Measurements from ENCODE around the gene CARHSP1. TPM values are rescaled to one million over a fixed set of nuclear protein-coding genes. Genes with fewer than 3 reads are reported as not detected.
A peak's percentile ranks its signal among the peaks of the same experiment; 100 is the strongest.
"Not testable (repeated sequence)": the region's sequence is repeated elsewhere in the genome, so short reads cannot be mapped to it uniquely, and the experiment has no call there.

CARHSP1 gene
- total RNA-seq, result 10 to 100 TPM; 32.9 to 44.3 (median 41.8) TPM
- 33.2 TPM for total RNA-seq (2013)
- total RNA-seq, result 4.7 to 51.3 (median 24.6) reads per million in 29 experiments

DNA sequence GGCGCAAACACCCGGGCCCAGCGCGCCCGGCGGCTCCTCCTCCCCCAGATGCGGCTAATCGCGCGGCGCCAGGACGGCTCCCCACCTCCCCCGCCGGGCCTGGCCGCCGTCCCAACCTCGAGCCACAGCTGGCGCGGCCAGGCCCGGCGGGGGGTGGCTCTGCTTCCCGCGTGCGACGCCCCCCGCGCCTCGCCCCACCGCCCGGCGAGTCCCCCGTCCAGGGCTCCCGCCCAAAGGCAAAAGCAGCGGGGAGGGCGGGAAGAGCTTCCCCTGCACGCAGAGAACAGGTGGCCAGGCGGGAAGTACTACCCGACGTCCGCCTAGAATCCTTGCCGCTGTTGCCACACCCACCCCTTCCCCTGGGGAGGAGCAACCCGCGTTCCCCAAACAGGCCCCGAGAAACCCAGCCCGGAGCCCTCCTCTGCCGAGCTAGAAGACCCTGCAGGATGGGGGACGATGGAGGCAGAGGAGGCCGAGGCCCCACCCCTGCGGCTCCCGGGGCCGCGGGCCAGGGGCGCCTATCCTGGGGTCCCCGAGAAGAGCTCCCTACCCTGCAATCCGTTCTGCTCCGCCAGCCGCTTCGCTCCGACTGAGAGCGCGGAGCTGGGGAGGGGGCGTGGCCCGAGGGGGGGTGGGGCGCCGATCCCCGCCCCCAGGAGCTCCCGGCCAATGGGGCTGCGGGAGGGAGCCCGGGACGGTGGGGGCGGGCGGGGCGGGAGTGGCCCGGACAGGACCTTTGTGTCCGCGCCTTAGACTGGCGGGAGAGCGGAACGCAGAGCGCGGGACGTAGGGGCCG lies at the start of gene CARHSP1:
Gene CARHSP1 (minus strand): TSS at position 591 of the 796 bp plus-strand sequence. CDS start 9,678 bp downstream, outside the sequence.
- Mint-ChIP-seq H3K27ac (peak within 1 kb of the TSS; percentile 92), H3K4me3 (peak within 1 kb of the TSS; percentile 88 to 96 (median 91)), H3K9me3 (no peaks in the 10 kb centered on the region), H3K4me1 (peaks cover 52 to 54% (median 53%) of the 10 kb centered on the region in 3 donors), H3K27me3 (no peaks in the 10 kb centered on the region), H3K36me3 (no peaks in the 10 kb centered on the region)
- H3K27ac ChIP-seq (ENCODE audit: low read length), result peak within 1 kb of the TSS; percentile 47
- CTCF ChIA-PET, result interaction anchor here (0.5 to 1.5 kb wide), 10 partner anchors 9 to 241 kb away, joined by 3 to 27 read pairs (median 3); no protein-coding TSS in a partner anchor
- H3K4me1 ChIP-seq (ENCODE audit: control insufficient read depth in 1 of 2, extremely low read depth in 1 of 2, insufficient read depth in 2 of 2, low read length in 2 of 2), result peaks cover 24 to 62% of the 10 kb centered on the region in 2 experiments
- POLR2A ChIA-PET, result interaction anchor here (0.5 to 1.1 kb wide), 8 partner anchors 70 to 1254 kb away, joined by 3 to 6 read pairs (median 3); partner anchors contain the start of genes PMM2 (in 1 of the 2) and TMEM186 (in 1 of the 2)
- peak; percentile 44 to 88 (median 70) for DNase-seq
- H3K9me3 ChIP-seq, result no peaks in the 10 kb centered on the region
- ATAC-seq (replicated peaks in 1 of 4), result peak; percentile 75 to 79 (median 76)
- H3K4me3 ChIP-seq (ENCODE audit: control insufficient read depth in 1 of 2, extremely low read depth in 1 of 2, low read length in 1 of 2), result peak within 1 kb of the TSS; percentile 80 to 90
- no peaks in the 10 kb centered on the region for H3K27me3 ChIP-seq (replicated peaks in 1 of 2; ENCODE audit: control insufficient read depth in 2 of 2, extremely low read depth in 1 of 2, insufficient read depth in 2 of 2, low read length in 1 of 2)
- H3K36me3 ChIP-seq (ENCODE audit: control insufficient read depth in 2 of 2, extremely low read depth in 1 of 2, insufficient read depth in 1 of 2, low read length in 1 of 2), result peaks cover 0 to 4% of the 10 kb centered on the region in 2 donors
- under 1% methylated on average over 71 of the region's 83 CpGs for WGBS (ENCODE audit: insufficient coverage)

DNA sequence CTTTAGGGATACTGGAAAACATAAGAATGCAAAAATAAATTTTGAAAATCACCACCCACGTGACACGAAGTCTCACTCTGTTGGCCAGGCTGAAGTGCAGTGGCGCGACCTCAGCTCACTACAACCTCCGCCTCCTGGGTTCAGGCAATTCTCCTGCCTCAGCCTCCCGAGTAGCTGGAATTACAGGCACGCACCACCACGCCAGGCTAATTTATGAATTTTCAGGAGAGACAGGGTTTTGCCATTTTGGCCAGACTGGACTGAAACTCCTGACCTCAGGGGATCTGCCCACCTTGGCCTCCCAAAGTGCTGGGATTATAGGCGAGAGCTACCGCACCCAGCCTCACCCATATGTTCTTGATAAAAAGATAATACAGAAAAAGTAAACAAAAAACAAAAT lies 48.5 kb upstream of the CARHSP1 start:
- POLR2A ChIA-PET; H3K4me3 ChIP-seq (ENCODE audit: control insufficient read depth in 1 of 2, extremely low read depth in 1 of 2, low read length in 1 of 2); H3K4me3 Mint-ChIP-seq; ATAC-seq (replicated peaks in 1 of 4); H3K27me3 ChIP-seq (replicated peaks in 1 of 2; ENCODE audit: control insufficient read depth in 2 of 2, extremely low read depth in 1 of 2, insufficient read depth in 2 of 2, low read length in 1 of 2); H3K4me1 ChIP-seq (ENCODE audit: control insufficient read depth in 1 of 2, extremely low read depth in 1 of 2, insufficient read depth in 2 of 2, low read length in 2 of 2); H3K27ac Mint-ChIP-seq; H3K9me3 ChIP-seq; H3K9me3 Mint-ChIP-seq; H3K27me3 Mint-ChIP-seq; H3K27ac ChIP-seq (ENCODE audit: low read length); DNase-seq: not testable (repeated sequence)
- CTCF ChIA-PET, result interaction anchor here in 1 of 2 donors (0.6 kb wide), 1 partner anchor 15 kb away, joined by 3 read pairs; no protein-coding TSS in a partner anchor
- Mint-ChIP-seq H3K36me3 (peaks cover 62% of the 10 kb centered on the region), H3K4me1 (peaks cover 21 to 50% (median 35%) of the 10 kb centered on the region in 3 donors)
- 97% methylated on average over 8 of the region's 10 CpGs for WGBS (ENCODE audit: insufficient coverage)
- peaks cover 36 to 90% of the 10 kb centered on the region in 2 donors for H3K36me3 ChIP-seq (ENCODE audit: control insufficient read depth in 2 of 2, extremely low read depth in 1 of 2, insufficient read depth in 1 of 2, low read length in 1 of 2)

DNA sequence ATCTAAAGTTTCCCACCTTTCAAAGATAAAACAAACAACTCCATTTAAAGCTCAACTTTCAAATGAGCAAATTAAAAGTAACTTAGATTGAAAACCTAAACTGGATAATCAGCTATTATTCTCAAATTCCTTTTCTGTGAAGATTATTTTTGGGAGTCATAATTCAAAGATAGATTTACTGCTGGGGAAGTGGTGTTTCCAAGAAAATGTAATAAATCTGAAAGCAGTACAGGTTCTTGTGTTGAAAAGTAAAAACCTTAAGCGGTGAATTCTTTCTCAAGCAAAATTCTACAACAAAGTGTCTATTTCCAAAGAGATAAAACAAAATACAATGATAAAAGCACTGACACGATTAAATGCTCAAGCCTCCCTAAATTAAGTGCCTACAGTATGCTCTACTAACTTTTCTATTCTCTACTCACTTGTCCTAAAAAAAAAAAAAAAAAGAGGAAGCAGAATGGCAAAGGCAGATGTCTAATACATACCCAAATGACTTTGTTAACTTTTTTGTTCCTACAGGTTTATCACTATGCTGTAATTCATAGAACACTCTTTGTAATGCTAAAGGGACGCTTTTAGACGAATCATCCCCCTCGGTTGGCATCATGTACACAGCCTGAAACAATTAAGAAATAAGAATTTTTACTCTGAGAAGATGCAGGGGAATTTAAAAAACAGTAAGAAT lies 47.9 kb upstream of the CARHSP1 start:
- ChIA-PET CTCF (interaction anchor here (1.0 kb wide), 2 partner anchors 24 to 93 kb away, joined by 3 to 4 read pairs; no protein-coding TSS in a partner anchor), POLR2A (interaction anchor here in 1 of 2 donors (0.6 kb wide), 1 partner anchor 174 kb away, joined by 3 read pairs; the partner anchor contains the start of gene HAPSTR1)
- Histone ChIP-seq H3K9me3 (no peaks in the 10 kb centered on the region), H3K4me1 (ENCODE audit: control insufficient read depth in 1 of 2, extremely low read depth in 1 of 2, insufficient read depth in 2 of 2, low read length in 2 of 2) (peaks cover 0 to 10% of the 10 kb centered on the region in 2 experiments), H3K36me3 (ENCODE audit: control insufficient read depth in 2 of 2, extremely low read depth in 1 of 2, insufficient read depth in 1 of 2, low read length in 1 of 2) (peaks cover 36 to 90% of the 10 kb centered on the region in 2 donors), H3K27me3 (replicated peaks in 1 of 2; ENCODE audit: control insufficient read depth in 2 of 2, extremely low read depth in 1 of 2, insufficient read depth in 2 of 2, low read length in 1 of 2) (no peaks in the 10 kb centered on the region), H3K4me3 (ENCODE audit: control insufficient read depth in 1 of 2, extremely low read depth in 1 of 2, low read length in 1 of 2) (no peak overlapping the region), H3K27ac (ENCODE audit: low read length) (no peak overlapping the region)
- Mint-ChIP-seq H3K27ac (no peak overlapping the region), H3K27me3 (no peaks in the 10 kb centered on the region), H3K36me3 (peaks cover 63% of the 10 kb centered on the region), H3K4me1 (peaks cover 21 to 46% (median 34%) of the 10 kb centered on the region in 3 donors), H3K4me3 (no peak overlapping the region), H3K9me3 (no peaks in the 10 kb centered on the region)
- DNase-seq, result no peak
- no CpG with 5 or more reads among the region's 5 CpGs for WGBS (ENCODE audit: insufficient coverage)
- no peak for ATAC-seq (replicated peaks in 1 of 4)

DNA sequence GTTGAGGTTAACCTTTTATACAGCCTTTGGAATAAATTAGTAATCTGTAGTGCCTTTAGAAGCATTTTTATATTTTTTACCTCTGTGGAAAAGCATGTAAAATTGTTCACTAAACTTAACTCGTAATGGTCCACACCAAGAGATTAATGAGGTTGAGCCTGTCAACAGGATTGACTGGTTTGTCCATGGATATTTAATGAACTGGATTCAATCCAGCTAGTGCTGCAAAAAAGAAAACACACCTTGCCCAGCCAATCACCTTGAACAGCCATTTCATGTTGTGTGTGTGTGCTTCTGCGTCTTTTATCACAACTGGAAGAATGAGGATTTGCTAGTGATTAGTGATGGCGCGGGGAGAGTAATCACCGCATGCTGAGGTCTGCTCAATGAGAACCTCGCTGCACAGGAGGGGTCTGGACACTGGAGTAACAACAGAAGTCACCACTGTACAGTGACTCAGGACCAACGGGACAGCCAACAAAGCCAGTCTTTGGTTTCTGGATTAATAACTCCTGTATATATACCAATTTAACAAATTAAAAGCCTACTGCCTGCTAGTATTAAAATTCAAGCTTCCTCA lies 47.0 kb upstream of the CARHSP1 start:
- peaks cover 30 to 46% (median 34%) of the 10 kb centered on the region in 3 donors for H3K4me1 Mint-ChIP-seq
- Histone ChIP-seq H3K36me3 (ENCODE audit: control insufficient read depth in 2 of 2, extremely low read depth in 1 of 2, insufficient read depth in 1 of 2, low read length in 1 of 2) (peaks cover 32 to 89% of the 10 kb centered on the region in 2 donors), H3K27me3 (replicated peaks in 1 of 2; ENCODE audit: control insufficient read depth in 2 of 2, extremely low read depth in 1 of 2, insufficient read depth in 2 of 2, low read length in 1 of 2) (no peaks in the 10 kb centered on the region), H3K4me3 (ENCODE audit: control insufficient read depth in 1 of 2, extremely low read depth in 1 of 2, low read length in 1 of 2) (no peak overlapping the region), H3K9me3 (no peaks in the 10 kb centered on the region), H3K27ac (ENCODE audit: low read length) (no peak overlapping the region), H3K4me1 (ENCODE audit: control insufficient read depth in 1 of 2, extremely low read depth in 1 of 2, insufficient read depth in 2 of 2, low read length in 2 of 2) (peaks cover 0 to 10% of the 10 kb centered on the region in 2 experiments)
- H3K27ac Mint-ChIP-seq, result no peak overlapping the region
- no peak overlapping the region for H3K4me3 Mint-ChIP-seq
- H3K36me3 Mint-ChIP-seq, result peaks cover 64% of the 10 kb centered on the region
- WGBS (ENCODE audit: insufficient coverage), result 96% methylated on average over 3 of the region's 7 CpGs
- H3K9me3 Mint-ChIP-seq, result no peaks in the 10 kb centered on the region
- CTCF ChIA-PET, result interaction anchor here (0.8 to 1.0 kb wide), 3 partner anchors 24 to 220 kb away, joined by 3 to 4 read pairs (median 3); no protein-coding TSS in a partner anchor
- no peaks in the 10 kb centered on the region for H3K27me3 Mint-ChIP-seq
- ATAC-seq (replicated peaks in 1 of 4), result no peak
- no peak for DNase-seq
- POLR2A ChIA-PET, result no interaction called here

DNA sequence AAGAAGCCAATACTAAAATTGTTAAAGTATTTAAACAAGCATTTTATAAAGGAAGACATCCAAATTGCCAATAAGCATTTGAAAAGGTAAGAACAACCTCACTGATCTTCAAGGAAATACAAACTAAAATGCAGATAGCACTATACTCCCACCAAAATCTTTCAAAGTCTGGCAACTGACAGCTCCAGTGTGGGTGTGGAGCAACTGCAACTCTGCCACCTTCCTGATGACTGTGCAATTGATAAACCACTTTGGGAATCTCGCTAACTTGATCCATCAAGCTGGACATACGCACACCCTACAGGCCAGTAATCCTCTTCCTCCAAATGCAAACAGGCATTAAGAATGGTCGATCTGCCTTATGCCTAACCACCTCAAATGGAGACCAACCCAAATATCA lies 45.3 kb upstream of the CARHSP1 start:
- Mint-ChIP-seq H3K27ac (peak overlapping the region in 1 of 2 donors; percentile 2), H3K9me3 (no peaks in the 10 kb centered on the region), H3K4me1 (peaks cover 30 to 42% (median 33%) of the 10 kb centered on the region in 3 donors), H3K4me3 (no peak overlapping the region), H3K27me3 (no peaks in the 10 kb centered on the region), H3K36me3 (peaks cover 63% of the 10 kb centered on the region)
- H3K4me3 ChIP-seq (ENCODE audit: control insufficient read depth in 1 of 2, extremely low read depth in 1 of 2, low read length in 1 of 2), result no peak overlapping the region
- POLR2A ChIA-PET, result no interaction called here
- H3K4me1 ChIP-seq (ENCODE audit: control insufficient read depth in 1 of 2, extremely low read depth in 1 of 2, insufficient read depth in 2 of 2, low read length in 2 of 2), result peaks cover 0 to 3% of the 10 kb centered on the region in 2 experiments
- H3K27ac ChIP-seq (ENCODE audit: low read length), result no peak overlapping the region
- H3K9me3 ChIP-seq, result no peaks in the 10 kb centered on the region
- no peak for ATAC-seq (replicated peaks in 1 of 4)
- CTCF ChIA-PET, result no interaction called here
- WGBS (ENCODE audit: insufficient coverage), result no CpG with 5 or more reads among the region's 3 CpGs
- H3K27me3 ChIP-seq (replicated peaks in 1 of 2; ENCODE audit: control insufficient read depth in 2 of 2, extremely low read depth in 1 of 2, insufficient read depth in 2 of 2, low read length in 1 of 2), result no peaks in the 10 kb centered on the region
- no peak for DNase-seq
- peaks cover 25 to 86% of the 10 kb centered on the region in 2 donors for H3K36me3 ChIP-seq (ENCODE audit: control insufficient read depth in 2 of 2, extremely low read depth in 1 of 2, insufficient read depth in 1 of 2, low read length in 1 of 2)

DNA sequence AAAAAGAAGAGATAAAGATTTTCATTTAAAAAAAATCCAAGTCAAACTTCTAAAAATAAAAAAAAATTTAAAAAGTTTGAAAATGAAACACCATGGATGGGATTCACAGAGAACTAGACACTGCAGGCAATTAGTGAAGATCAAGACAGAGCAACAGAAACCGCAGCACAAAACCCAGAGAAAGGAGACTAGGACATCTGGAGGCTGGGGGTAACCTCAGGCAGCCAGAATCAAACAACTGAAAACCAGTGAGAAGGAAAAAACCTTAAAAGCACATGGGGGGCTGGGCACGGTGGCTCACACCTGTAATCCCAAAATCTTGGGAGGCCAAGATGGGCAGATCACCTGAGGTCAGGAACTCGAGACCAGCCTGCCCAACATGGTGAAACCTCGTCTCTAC lies 44.0 kb upstream of the CARHSP1 start:
- H3K9me3 ChIP-seq, result no peaks in the 10 kb centered on the region
- Mint-ChIP-seq H3K27ac (peak overlapping the region in 1 of 2 donors; percentile 28), H3K27me3 (no peaks in the 10 kb centered on the region), H3K4me3 (no peak overlapping the region), H3K4me1 (peaks cover 31 to 46% (median 38%) of the 10 kb centered on the region in 3 donors), H3K9me3 (no peaks in the 10 kb centered on the region), H3K36me3 (peaks cover 64% of the 10 kb centered on the region)
- DNase-seq (no peak), ATAC-seq (replicated peaks in 1 of 4) (no peak)
- H3K36me3 ChIP-seq (ENCODE audit: control insufficient read depth in 2 of 2, extremely low read depth in 1 of 2, insufficient read depth in 1 of 2, low read length in 1 of 2), result peaks cover 23 to 90% of the 10 kb centered on the region in 2 donors
- no peak overlapping the region for H3K27ac ChIP-seq (ENCODE audit: low read length)
- H3K27me3 ChIP-seq (replicated peaks in 1 of 2; ENCODE audit: control insufficient read depth in 2 of 2, extremely low read depth in 1 of 2, insufficient read depth in 2 of 2, low read length in 1 of 2), result no peaks in the 10 kb centered on the region
- WGBS (ENCODE audit: insufficient coverage), result 84% methylated on average over 3 of the region's 4 CpGs
- ChIA-PET CTCF (no interaction called here), POLR2A (no interaction called here)
- H3K4me3 ChIP-seq (ENCODE audit: control insufficient read depth in 1 of 2, extremely low read depth in 1 of 2, low read length in 1 of 2), result no peak overlapping the region
- H3K4me1 ChIP-seq (ENCODE audit: control insufficient read depth in 1 of 2, extremely low read depth in 1 of 2, insufficient read depth in 2 of 2, low read length in 2 of 2), result peaks cover 3 to 6% of the 10 kb centered on the region in 2 experiments
